SK-N-SH (cell line): Measurements from ENCODE around the gene OSBPL6. TPM values are rescaled to one million over a fixed set of nuclear protein-coding genes. Genes with fewer than 3 reads are reported as not detected.
A peak's percentile ranks its signal among the peaks of the same experiment; 100 is the strongest.

Experiments
- CTCF ChIA-PET: fragments of 300-600, 350-600 bp; formaldehyde crosslinking; extraction: SDS; loops from one replicate; lab custom pipeline; 2021; lab: Yijun Ruan, JAX
- POLR2A ChIA-PET: fragments of 350-600 bp; sonication (Branson Sonifier 250); formaldehyde crosslinking; extraction: SDS; loops from one replicate; lab custom pipeline; 2020; ENCODE audit warnings: antibody characterized with exemption, inconsistent platforms; lab: Yijun Ruan, JAX
- DNase-seq: peaks from one replicate; pipeline ENCODE4 v3.0.0; 2012
- H2AFZ ChIP-seq: fragments of 200-600 bp; sonication (generic); 2 replicates; pipeline ENCODE4 v1.8.1; 2016; ENCODE audit warnings: antibody characterized with exemption, mild to moderate bottlenecking, low read depth
- H3F3A ChIP-seq: fragments of 200-600 bp; sonication (generic); replicated peaks from 2 replicates; pipeline ENCODE3; 2016; ENCODE audit warnings: antibody characterized with exemption, mild to moderate bottlenecking; ENCODE audit not compliant: insufficient read depth
- H3K27ac ChIP-seq, 2 experiments: fragments of 200-500 bp in 1 of 2; fragments of 200-600 bp in 1 of 2; sonication (Bioruptor generic) in 1 of 2; sonication (generic), shearing (Covaris generic) in 1 of 2; 2 replicates each; pipeline versions ENCODE4 v1.5.1 to v1.6.1; 2014 to 2016; ENCODE audit warnings: low read depth in 2 of 2, inconsistent platforms in 1 of 2, low read length in 1 of 2, mild to moderate bottlenecking in 1 of 2, mixed read lengths in 1 of 2
- H3K27me3 ChIP-seq: fragments of 200-600 bp; sonication (generic), shearing (Covaris generic); 2 replicates; pipeline ENCODE4 v1.6.1; 2016; ENCODE audit warnings: mixed run types; ENCODE audit not compliant: insufficient read depth
- H3K36me3 ChIP-seq, 2 experiments: fragments of 200-500 bp in 1 of 2; fragments of 200-600 bp in 1 of 2; sonication (Bioruptor generic) in 1 of 2; sonication (generic) in 1 of 2; replicated peaks in 1 of 2; 2 replicates each; pipeline versions ENCODE3 to v1.5.1; 2014 to 2016; ENCODE audit warnings: low read length in 1 of 2, mild to moderate bottlenecking in 1 of 2; ENCODE audit not compliant: insufficient read depth in 2 of 2, control insufficient read depth in 1 of 2
- H3K4me1 ChIP-seq, 2 experiments: fragments of 200-500 bp in 1 of 2; fragments of 200-600 bp in 1 of 2; sonication (Bioruptor generic) in 1 of 2; sonication (generic), shearing (Covaris generic) in 1 of 2; 2 replicates each; pipeline versions ENCODE4 v1.5.1 to v1.6.1; 2014 to 2016; ENCODE audit warnings: low read depth in 1 of 2, low read length in 1 of 2, mixed run types in 1 of 2; ENCODE audit not compliant: insufficient read depth in 2 of 2, control insufficient read depth in 1 of 2
- H3K4me2 ChIP-seq: fragments of 200-600 bp; sonication (generic), shearing (Covaris generic); 2 replicates; pipeline ENCODE4 v1.6.1; 2017; ENCODE audit warnings: mixed run types
- H3K4me3 ChIP-seq, 2 experiments: fragments of 200-500 bp in 1 of 2; fragments of 200-600 bp in 1 of 2; sonication (Bioruptor generic) in 1 of 2; sonication (generic), shearing (Covaris generic) in 1 of 2; 2 replicates each; pipeline versions ENCODE4 v1.5.1 to v1.8.1; 2014 to 2016; ENCODE audit warnings: low read depth in 2 of 2, inconsistent platforms in 1 of 2, low read length in 1 of 2, mild to moderate bottlenecking in 1 of 2, mixed read lengths in 1 of 2, moderate library complexity in 1 of 2
- H3K79me2 ChIP-seq: fragments of 200-600 bp; sonication (generic); 2 replicates; pipeline ENCODE4 v1.8.1; 2017; ENCODE audit warnings: mild to moderate bottlenecking; ENCODE audit not compliant: insufficient read depth
- H3K9ac ChIP-seq: fragments of 200-600 bp; sonication (generic); 2 replicates; pipeline ENCODE4 v1.6.1; 2017; ENCODE audit warnings: mixed run types
- H3K9me2 ChIP-seq: fragments of 200-600 bp; sonication (generic); 2 replicates; pipeline ENCODE4 v1.6.1; 2017; ENCODE audit warnings: mixed run types
- H3K9me3 ChIP-seq: fragments of 200-600 bp; sonication (generic); 2 replicates; pipeline ENCODE4 v1.6.1; 2017; ENCODE audit warnings: mixed run types, mild to moderate bottlenecking, moderate library complexity
- H4K20me1 ChIP-seq: fragments of 200-600 bp; sonication (generic); 2 replicates; pipeline ENCODE4 v1.6.1; 2017; ENCODE audit warnings: mild to moderate bottlenecking, mixed run types; ENCODE audit not compliant: insufficient read depth
- ELF1 ChIP-seq: IDR thresholded peaks from 2 replicates; pipeline ENCODE4 v1.4.0; 2012
- EP300 ChIP-seq, 2 experiments: IDR thresholded peaks; 2 replicates each; pipeline versions ENCODE4 v1.4.0 to v1.6.1; 2012; ENCODE audit warnings: borderline replicate concordance in 1 of 2, low read depth in 1 of 2, low read length in 1 of 2
- EZH2phosphoT487 ChIP-seq: fragments of 200-600 bp; sonication (generic); IDR thresholded peaks from 2 replicates; pipeline ENCODE4 v1.6.1; 2017; ENCODE audit warnings: low read depth, mixed run types, mild to moderate bottlenecking, antibody characterized with exemption, moderate library complexity, borderline replicate concordance
- FOSL2 ChIP-seq: IDR thresholded peaks from 2 replicates; pipeline ENCODE4 v1.4.0; 2012; ENCODE audit warnings: low read depth, mild to moderate bottlenecking, moderate library complexity, borderline replicate concordance
- FOXM1 ChIP-seq: IDR thresholded peaks from 2 replicates; pipeline ENCODE4 v1.4.0; 2012; ENCODE audit warnings: low read depth, mild to moderate bottlenecking
- GABPA ChIP-seq: IDR thresholded peaks from 2 replicates; pipeline ENCODE4 v1.4.0; 2012; ENCODE audit warnings: low read depth, mild to moderate bottlenecking
- JUND ChIP-seq: IDR thresholded peaks from 2 replicates; pipeline ENCODE4 v1.4.0; 2012
- MEF2A ChIP-seq: IDR thresholded peaks from 2 replicates; pipeline ENCODE4 v1.4.0; 2012; ENCODE audit warnings: low read depth, borderline replicate concordance
- NFIC ChIP-seq: IDR thresholded peaks from 2 replicates; pipeline ENCODE4 v1.4.0; 2012; ENCODE audit warnings: borderline replicate concordance
- NRF1 ChIP-seq: IDR thresholded peaks from 2 replicates; pipeline ENCODE4 v1.6.1; 2012; ENCODE audit warnings: low read depth, mild to moderate bottlenecking, low read length
- RAD21 ChIP-seq: IDR thresholded peaks from 2 replicates; pipeline ENCODE4 v1.6.1; 2012; ENCODE audit warnings: mild to moderate bottlenecking, low read length
- RFX5 ChIP-seq: IDR thresholded peaks from 2 replicates; pipeline ENCODE4 v1.6.1; 2012; ENCODE audit warnings: mild to moderate bottlenecking, improper control_type of control experiment, low read length
- RXRA ChIP-seq: IDR thresholded peaks from 2 replicates; pipeline ENCODE4 v1.4.0; 2012; ENCODE audit warnings: low read depth, mild to moderate bottlenecking, borderline replicate concordance
- SIN3A ChIP-seq: IDR thresholded peaks from 2 replicates; pipeline ENCODE4 v1.6.1; 2012; ENCODE audit warnings: low read depth, mild to moderate bottlenecking, low read length, moderate library complexity, borderline replicate concordance
- TAF1 ChIP-seq: IDR thresholded peaks from 2 replicates; pipeline ENCODE4 v1.6.1; 2012; ENCODE audit warnings: low read depth, mild to moderate bottlenecking, low read length, moderate library complexity, borderline replicate concordance
- USF1 ChIP-seq: IDR thresholded peaks from 2 replicates; pipeline ENCODE4 v1.4.0; 2012; ENCODE audit warnings: low read depth, borderline replicate concordance
- USF2 ChIP-seq: fragments of 150-350 bp; IDR thresholded peaks from 2 replicates; pipeline ENCODE4 v1.6.1; 2017; ENCODE audit warnings: antibody characterized with exemption, low read length, low read depth, borderline replicate concordance
- YY1 ChIP-seq: IDR thresholded peaks from 2 replicates; pipeline ENCODE4 v1.4.0; 2012; ENCODE audit warnings: low read depth, mild to moderate bottlenecking
- WGBS: methylation state at CpG from one replicate; pipeline ENCODE4 v1.1.6; 2017; ENCODE audit warnings: low lambda C conversion rate; 5-methylcytosine and 5-hydroxymethylcytosine counted together
- polyA plus RNA-seq, 3 experiments: library from polyadenylated mRNA; depleted of rRNA; stranded (reverse); fragments of >200 nt; gene quantifications; 2 replicates each; pipeline ENCODE4 v1.2.3, GENCODE V29; 2012
- TF ChIP-seq, protein P1 (sequence below): IDR thresholded peaks from 2 replicates; pipeline ENCODE4; 2012

The OSBPL6 gene
- polyA plus RNA-seq, 1 of the 3 experiments (the other 2 are of a cell fraction): 2.7 TPM

DNA sequence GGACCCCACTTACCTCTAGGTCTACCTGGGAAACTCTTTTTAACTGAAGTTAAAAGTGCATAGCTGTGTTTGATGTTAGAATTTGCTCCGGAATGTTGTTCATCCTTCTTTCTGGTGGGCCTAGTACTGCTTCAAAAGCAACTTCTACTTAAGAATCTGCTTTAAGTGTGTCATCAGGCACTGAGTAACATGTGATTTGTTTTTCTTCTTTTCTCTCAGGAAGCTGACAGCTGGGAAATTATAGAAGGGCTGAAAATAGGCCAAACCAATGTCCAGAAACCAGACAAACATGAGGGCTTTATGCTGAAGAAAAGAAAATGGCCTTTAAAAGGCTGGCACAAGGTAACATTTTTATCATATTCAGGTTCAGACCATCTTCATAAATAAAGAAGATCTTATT is 133.7 kb downstream of the OSBPL6 start:
- Histone ChIP-seq H3K79me2 (no peaks in the 10 kb centered on the region), H3F3A (no peaks in the 10 kb centered on the region), H3K4me1 (0 out of 4 replicates have a peak, but pooled peaks cover 0 to 9% of the 10 kb centered on the region in 2 experiments), H2AFZ (no peak overlapping the region), H3K4me3 (no peak overlapping the region), H3K36me3 (no peaks in the 10 kb centered on the region), H3K9ac (no peak overlapping the region), H3K9me3 (no peaks in the 10 kb centered on the region), H3K27me3 (no peaks in the 10 kb centered on the region), H3K27ac (peak overlapping the region in 1 of 2 experiments; percentile 9; a peak in 1 of 4 replicates), H3K9me2 (no peaks in the 10 kb centered on the region), H4K20me1 (no peaks in the 10 kb centered on the region), H3K4me2 (no peak overlapping the region)
- DNase-seq: no peak
- ChIA-PET CTCF (no interaction called here), POLR2A (no interaction called here)
- 100% methylated on average over 1 of the region's 1 CpG for WGBS
- no peak for TF ChIP-seq RFX5
- TF ChIP-seq NFIC: no peak
- TF ChIP-seq ELF1: no peak
- TF ChIP-seq MEF2A: no peak
- TF ChIP-seq GABPA: no peak
- TF ChIP-seq SIN3A: no peak
- no peak for TF ChIP-seq RXRA
- TF ChIP-seq RAD21: no peak
- TF ChIP-seq FOXM1: no peak
- no peak for TF ChIP-seq TAF1
- TF ChIP-seq YY1: no peak
- TF ChIP-seq USF1: no peak
- TF ChIP-seq USF2: no peak
- TF ChIP-seq EP300 (IDR thresholded peaks at IDR 0.05; ENCODE audit: borderline replicate concordance in 1 of 2, low read depth in 1 of 2, low read length in 1 of 2): no peak
- TF ChIP-seq JUND: no peak
- TF ChIP-seq NRF1: no peak
- no peak for TF ChIP-seq EZH2phosphoT487
- TF ChIP-seq FOSL2: no peak
- TF ChIP-seq, protein P1, sequence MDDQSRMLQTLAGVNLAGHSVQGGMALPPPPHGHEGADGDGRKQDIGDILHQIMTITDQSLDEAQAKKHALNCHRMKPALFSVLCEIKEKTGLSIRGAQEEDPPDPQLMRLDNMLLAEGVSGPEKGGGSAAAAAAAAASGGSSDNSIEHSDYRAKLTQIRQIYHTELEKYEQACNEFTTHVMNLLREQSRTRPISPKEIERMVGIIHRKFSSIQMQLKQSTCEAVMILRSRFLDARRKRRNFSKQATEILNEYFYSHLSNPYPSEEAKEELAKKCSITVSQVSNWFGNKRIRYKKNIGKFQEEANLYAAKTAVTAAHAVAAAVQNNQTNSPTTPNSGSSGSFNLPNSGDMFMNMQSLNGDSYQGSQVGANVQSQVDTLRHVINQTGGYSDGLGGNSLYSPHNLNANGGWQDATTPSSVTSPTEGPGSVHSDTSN: no peak
